GM18511 (cell line): ENCODE results near the gene EMC9.

Experiments used
- ATAC-seq: cut with Tn5 transposase; IDR thresholded peaks from one replicate; pipeline ENCODE4 v1.9.1; 2021; ENCODE audit warnings: mild to moderate bottlenecking, moderate library complexity; ENCODE audit not compliant: unreplicated experiment

Gene EMC9

DNA sequence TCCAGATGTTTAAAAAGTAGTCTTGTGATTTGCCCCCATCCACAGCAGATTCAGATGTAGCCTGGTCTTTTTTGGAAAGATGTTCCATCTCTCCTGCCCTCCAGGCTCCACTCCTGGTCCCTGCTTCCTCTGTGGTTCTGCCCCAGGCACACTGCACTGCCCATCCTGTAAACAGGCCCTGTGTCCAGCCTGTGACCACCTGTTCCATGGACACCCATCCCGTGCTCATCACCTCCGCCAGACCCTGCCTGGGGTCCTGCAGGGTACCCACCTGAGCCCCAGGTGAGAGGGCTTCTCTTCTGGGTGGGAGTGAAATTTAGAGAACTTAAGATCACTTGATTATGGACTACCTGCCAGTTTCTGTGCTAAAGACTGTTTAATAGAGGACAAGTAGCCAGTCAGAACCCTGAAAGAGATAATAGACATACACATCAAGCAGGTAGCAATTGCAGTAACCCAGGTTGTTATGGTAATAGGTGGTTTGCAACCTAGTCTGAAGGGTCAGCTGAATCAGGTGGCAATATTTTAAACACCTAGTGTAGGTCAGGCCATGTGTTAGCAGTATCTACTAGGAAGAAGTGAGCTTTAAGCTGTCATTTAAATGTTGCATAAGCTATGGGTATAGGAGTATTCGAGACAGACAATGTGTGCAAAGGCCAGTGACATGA lies 8.0 kb upstream of the EMC9 start:
- ATAC-seq: no peak

DNA sequence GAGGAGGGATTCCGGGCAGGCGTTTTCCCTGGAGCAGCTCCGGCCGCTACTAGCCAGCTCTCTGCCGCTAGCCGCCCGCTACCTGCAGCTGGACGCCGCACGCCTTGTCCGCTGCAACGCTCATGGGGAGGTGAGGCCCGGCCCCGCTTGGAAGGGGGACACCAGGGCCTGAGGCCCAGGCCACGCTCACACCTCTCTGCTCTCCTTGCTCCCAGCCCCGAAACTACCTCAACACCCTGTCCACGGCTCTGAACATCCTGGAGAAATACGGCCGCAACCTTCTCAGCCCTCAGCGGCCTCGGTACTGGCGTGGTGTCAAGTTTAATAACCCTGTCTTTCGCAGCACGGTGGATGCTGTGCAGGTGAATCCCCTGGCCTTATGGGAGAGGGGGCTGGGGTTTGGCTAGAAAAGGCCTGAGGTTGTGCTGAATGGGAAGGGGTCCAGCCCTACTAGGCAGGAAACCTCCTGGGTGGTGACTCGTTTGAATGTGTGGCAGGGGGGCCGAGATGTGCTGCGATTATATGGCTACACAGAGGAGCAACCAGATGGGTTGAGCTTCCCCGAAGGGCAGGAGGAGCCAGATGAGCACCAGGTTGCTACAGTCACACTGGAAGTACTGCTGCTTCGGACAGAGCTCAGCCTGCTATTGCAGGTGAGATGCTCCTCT lies 6.5 kb upstream of the EMC9 start:
- ATAC-seq: no peak

DNA sequence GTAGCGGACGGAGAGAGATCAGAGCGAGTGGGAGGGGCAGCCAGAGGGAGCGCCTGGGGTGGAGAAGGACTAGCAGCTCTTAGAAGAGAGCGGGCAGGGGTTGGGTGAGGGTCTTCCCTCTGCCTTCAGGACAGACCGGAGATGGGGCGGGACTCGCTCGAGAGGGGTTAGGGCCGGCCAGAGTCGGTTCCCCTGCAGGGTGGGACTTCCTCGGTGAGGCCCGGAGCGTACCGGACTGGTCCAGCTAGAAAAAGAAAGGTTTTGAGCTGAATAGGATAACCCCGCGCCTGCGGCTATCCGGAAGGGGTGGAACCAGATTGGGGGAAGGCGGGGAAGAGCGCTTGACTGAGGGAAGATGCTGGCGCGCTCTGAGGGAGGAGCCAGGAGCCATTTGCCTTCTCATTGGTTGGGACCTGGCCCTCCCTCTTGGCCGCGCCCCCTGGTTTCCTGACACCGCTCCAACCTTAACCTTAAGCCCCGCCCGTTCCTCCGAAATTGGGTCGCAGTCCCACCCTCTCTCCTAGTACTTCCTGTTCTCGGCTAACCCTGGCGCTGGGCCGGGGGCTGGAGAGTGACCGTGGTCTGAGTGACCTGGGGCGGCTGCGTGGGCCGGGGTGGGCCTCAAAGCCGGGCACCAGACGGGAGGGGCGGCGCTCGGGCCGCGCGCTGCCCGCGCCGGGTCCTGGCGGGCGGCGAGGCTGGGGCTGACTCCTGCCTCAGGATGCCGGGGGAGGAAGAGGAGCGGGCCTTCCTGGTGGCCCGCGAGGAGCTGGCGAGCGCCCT lies 5.8 kb upstream of the EMC9 start, which contains the start of gene RNF31:
Gene RNF31 (plus strand): TSS at position 521 of the 783 bp plus-strand sequence. CDS start 201 bp downstream, at position 722.
- peak; percentile 85 for ATAC-seq

DNA sequence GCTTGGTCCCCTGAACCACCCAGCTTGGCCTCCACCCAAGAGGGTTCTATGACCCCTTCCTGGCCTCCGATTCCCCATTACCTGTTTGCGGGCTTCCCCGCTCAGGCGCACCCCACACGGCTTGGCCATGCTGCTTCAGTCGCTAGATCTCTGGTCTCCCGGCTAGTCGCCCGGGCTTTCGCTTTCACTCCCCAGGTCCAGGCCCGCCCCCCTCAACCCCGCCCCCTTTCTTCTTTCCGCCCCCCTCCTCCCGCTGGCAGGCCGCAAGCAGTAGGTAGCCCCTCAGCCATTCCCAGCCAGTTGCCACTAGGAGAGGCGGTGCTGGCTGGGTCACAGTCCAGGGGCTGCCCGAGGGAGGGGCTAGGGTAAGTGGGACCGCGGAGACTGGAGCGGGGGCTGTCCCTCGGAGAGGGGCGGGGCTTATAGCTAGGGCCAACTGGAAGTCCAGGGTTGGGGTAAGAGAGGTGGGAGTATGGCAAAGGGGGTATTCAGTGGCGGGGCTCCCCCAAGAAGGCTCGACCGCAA lies 5.1 kb upstream of the EMC9 start, which contains the start of gene PSME2:
Gene PSME2 (minus strand): TSS at position 158 of the 525 bp plus-strand sequence. CDS start 29 bp downstream, at position 129.
- peak; percentile 70 for ATAC-seq

DNA sequence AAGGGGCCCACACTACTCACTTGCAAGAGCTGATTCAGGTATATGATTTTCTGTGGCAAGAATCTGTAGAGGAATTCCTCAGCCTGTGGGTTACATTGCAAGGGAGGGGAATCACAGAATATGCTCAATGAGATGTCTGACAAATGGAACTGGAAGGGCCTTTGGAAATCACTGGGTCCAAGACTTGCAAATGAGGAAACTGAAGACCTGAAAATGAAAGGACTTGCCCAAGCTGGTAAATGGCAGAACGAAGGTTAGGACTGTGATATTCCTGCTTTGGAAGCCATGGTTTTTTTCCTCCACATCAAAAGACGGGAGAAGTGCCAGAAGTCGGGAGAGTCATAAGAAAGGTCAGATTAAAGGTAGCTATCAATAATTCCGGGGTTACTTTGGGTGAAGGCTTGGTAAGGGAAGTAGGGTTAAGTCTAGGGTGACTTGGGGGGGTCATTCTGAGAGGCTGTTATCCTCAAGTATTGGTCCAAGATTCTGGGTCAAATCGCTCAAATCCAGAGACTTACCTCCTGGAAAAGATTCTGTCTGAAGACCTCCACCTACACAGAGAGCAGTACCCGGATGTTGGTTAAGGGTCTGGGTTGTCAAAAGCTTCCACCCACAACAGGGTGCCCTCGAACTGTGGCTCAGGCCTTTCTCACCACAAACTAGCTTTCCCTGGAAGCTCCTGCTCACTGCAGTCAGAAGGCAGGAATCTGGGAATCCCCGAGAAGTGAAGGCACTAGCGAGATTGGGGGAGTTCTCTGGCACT lies 4.5 kb upstream of the EMC9 start:
- no peak for ATAC-seq

GRCh38 chr14:24145219-24145618 lies 3.8 kb upstream of the EMC9 start:
- no peak for ATAC-seq

DNA sequence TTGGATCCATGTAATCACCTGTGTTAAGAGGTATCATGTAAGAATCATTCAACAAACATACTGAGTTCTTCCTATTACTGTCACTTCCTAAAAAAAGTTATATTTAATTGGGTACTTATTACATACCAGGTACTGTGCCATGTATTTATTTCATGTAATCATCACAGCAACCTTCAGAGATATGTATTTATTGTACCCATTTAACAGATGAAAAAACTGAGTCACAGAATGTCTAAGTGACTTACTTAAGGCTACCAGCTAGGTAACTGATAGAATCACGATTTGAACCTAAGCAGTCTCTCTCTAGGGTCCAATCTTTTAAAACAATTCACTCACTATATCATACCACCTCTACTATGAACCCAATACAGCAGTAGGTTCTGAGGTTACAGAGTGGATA lies 3.1 kb upstream of the EMC9 start:
- no peak for ATAC-seq

- no peak for ATAC-seq
Measured at GRCh38 chr14:24143511-24143910, 2.1 kb upstream of the EMC9 start.

GRCh38 chr14:24139272-24139934 lies 2.0 kb downstream of the EMC9 start:
- ATAC-seq: no peak

DNA sequence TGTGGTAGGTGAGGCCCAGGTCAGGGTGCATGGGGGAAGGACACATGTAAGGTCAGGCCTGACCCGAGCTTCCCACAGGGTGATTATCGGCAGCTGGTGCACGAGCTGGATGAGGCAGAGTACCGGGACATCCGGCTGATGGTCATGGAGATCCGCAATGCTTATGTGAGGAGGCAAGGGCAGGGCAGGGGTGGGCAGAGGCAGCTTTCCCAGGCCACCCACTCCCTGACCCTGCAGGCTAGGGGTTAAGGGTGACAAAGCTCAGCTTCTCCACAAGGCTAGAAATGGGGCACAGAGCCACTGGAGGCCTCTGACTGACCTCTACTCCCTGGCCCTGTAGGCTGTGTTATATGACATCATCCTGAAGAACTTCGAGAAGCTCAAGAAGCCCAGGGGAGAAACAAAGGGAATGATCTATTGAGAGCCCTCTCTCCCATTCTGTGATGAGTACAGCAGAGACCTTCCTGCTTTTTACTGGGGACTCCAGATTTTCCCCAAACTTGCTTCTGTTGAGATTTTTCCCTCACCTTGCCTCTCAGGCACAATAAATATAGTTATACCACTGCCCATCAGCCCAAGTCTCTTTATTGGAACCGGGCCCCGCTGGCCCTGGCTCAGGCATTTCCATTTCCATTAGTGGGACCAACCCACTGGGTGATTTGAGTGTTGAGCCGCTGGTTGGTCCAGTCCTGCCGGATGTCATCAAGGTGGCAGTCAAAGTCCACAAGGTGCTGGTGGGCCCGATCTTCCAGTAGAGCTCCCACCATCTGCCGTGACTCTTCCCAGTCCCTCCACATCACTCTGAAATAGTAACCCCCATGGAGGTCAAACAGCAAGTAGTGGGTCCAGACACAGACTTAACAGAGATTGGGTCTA lies 2.8 kb downstream of the EMC9 start:
- ATAC-seq: no peak

GRCh38 chr14:24137529-24138395 lies 3.6 kb downstream of the EMC9 start:
- no peak for ATAC-seq

DNA sequence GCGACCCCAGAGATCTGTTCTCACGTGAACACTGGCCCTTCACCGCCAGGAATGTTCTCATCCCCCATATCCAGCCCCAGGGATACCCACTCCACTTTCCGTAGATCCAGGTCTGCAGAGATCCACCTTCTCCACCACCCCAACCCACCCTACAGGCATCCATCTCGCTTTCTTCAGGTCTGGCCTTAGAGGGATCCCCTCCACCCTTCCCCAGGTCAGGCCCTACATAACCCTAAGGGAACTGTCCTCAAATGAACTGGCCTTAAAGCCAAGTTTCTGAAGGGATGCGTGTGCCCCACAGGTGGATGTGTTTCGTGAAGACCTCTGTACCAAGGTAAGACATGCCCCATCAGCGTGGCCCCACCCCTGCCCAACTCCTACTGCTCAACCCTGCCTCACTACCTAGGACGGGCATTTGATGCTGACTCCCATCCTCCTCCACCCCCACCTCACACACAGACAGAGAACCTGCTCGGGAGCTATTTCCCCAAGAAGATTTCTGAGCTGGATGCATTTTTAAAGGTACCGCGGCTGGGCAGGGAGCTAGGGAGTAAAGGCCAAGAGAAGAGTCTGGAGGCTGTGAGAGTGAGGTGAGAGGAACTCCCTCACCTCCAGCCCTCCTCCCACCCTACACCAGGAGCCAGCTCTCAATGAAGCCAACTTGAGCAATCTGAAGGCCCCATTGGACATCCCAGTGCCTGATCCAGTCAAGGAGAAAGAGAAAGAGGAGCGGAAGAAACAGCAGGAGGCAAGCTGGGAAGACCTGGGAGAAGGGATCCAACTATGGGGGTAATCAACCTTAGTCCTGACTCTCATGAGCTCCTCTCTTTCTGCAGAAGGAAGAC lies 4.5 kb downstream of the EMC9 start:
- ATAC-seq: no peak

GRCh38 chr14:24135834-24136683 lies 5.3 kb downstream of the EMC9 start, which contains the start of gene PSME1:
Gene PSME1 (plus strand): TSS chr14:24136194. CDS start chr14:24136263, 69 bp downstream.
- ATAC-seq: peak; percentile 85

GRCh38 chr14:24135584-24135833 lies 5.9 kb downstream of the EMC9 start:
- peak; percentile 7 for ATAC-seq

DNA sequence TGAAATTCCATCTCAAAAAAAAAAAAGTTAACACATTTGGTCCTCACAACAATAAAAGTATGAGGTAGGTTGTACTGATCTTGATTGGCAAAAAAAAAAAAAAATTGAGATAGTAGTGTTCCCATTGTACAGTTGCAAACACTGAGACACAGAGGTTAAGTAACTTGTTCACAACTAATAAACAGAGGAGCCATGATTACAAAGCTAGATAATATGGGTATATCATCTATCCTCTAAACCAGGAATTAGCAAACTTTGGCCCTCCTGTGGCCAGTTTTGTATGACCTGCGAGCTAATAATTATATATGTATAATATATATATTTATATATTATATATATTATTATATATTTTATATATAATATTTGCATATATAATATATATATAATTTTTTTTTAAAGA lies 7.7 kb downstream of the EMC9 start:
- ATAC-seq: no peak

- ATAC-seq: no peak
Measured at GRCh38 chr14:24132976-24133375, 8.4 kb downstream of the EMC9 start.
